HG03196 (cell line): ENCODE measurements around the gene EFCAB6.

Source experiments
- ATAC-seq: cut with Tn5 transposase; IDR thresholded peaks from one replicate; pipeline ENCODE4 v1.9.1; 2021; ENCODE audit not compliant: unreplicated experiment

EFCAB6 gene

GRCh38 chr22:43488031-43488866, 323.9 kb downstream of the EFCAB6 start:
- no peak for ATAC-seq

DNA sequence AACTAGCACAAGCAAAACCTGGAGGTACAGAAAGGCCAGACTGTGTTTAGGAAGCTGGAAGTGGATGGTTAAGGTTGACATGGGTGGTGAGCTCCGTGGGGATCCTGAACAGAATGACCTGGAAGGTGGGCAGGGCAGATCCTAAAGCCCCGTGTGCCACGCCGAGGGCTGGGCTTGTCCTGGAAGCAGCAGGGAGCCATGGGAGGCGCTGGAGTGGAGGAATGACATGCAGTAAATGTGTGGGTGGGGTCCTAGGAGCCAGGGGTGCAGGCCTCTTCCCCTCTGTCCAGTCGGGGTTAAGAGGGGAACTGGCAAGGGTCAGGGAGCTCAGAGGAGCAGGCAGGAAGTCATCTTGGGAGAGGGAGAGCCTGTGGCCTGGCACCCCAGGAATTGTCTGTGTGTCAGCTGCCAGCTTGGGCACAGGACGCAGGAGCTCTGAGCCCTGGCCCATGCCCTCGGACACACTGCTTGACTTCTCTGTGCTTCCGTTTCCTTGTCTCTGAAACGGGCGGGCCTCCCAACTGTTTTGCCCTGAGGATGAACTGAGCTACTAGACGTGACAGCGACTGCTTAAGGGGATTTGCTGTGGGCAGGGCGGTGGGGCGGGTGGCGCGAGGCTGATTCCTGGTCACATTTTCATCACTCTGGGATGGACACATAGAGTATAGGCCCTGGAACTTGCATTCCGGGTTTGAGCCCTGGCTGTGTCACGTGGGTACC, 324.6 kb downstream of the EFCAB6 start:
- no peak for ATAC-seq

- no peak for ATAC-seq
Measured at GRCh38 chr22:43485502-43486089, 326.5 kb downstream of the EFCAB6 start.

GRCh38 chr22:43484227-43484626, 327.9 kb downstream of the EFCAB6 start:
- ATAC-seq = no peak

DNA sequence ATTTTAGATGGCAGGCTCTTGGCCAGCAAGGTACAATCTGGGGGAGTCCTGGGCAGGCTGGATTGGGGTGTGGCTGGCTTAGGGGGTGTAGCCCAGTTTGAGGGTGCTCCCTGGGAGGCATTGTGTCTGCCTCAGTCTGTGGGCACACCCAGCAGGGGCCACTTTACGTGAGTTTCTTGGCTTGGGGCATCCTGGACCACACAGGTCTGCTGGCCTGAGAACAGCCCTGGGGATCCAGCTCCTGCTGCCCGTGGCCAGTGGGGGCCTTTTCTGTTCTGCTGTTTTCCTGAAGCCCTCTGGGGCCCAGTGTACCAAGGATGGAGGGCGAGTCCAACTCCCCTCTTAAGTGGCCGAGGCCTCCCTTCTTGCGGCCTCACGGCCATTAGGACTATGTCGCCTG, 328.4 kb downstream of the EFCAB6 start:
- no peak for ATAC-seq

DNA sequence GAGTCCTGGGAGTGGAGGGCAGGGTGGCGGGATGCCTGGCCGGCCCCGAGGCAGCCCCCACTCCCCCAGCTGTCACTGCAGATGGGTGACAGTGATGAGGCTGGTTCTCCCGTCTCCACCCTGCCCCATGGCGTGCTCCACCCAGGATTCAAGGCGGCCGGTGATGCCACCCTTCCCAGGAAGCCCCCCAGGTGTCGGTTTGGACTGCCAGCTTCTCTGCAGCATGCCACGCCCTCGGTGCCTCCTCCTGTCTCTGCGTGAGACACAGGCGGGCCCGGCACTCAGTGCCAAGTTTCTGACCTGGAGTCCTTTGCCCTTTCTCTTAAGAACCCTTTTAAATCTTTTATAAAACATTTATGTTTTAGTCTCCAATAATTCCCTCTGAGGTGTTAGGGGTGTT, 328.8 kb downstream of the EFCAB6 start:
- no peak for ATAC-seq

- ATAC-seq = no peak
Measured at GRCh38 chr22:43482318-43482625, 329.8 kb downstream of the EFCAB6 start.

GRCh38 chr22:43481568-43482317, 330.4 kb downstream of the EFCAB6 start:
- ATAC-seq = no peak

DNA sequence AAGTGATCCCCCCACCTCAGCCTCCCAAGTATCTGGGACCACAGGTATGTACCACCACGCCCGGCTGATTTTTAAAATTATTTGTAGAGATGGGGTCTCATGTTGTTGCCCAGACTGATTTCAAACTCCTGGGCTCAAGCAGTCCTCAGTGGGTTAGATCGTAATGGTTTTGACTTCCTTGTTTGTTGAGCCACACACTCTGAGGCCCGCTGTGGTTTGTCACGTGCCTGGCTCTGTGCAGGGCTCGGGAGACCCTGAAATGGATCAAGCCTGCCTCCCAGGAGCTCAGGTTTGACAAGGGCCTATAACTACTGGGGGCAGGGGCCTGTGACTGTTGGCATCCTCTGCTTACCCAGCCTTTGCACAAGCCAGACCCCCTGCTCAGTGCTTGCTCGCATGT, 332.1 kb downstream of the EFCAB6 start:
- ATAC-seq = no peak

- no peak for ATAC-seq
Measured at GRCh38 chr22:43479301-43479950, 332.7 kb downstream of the EFCAB6 start.
